GM21723 (cell line): Measurements from ENCODE around the gene MSI2.
"Not testable (repeated sequence)": the region's sequence is repeated elsewhere in the genome, so short reads cannot be mapped to it uniquely, and the experiment has no call there.

Experiments used
- ATAC-seq: cut with Tn5 transposase; IDR thresholded peaks from one replicate; pipeline ENCODE4 v1.9.1; 2021; ENCODE audit warnings: mild to moderate bottlenecking, moderate library complexity; ENCODE audit not compliant: unreplicated experiment

Gene MSI2

DNA sequence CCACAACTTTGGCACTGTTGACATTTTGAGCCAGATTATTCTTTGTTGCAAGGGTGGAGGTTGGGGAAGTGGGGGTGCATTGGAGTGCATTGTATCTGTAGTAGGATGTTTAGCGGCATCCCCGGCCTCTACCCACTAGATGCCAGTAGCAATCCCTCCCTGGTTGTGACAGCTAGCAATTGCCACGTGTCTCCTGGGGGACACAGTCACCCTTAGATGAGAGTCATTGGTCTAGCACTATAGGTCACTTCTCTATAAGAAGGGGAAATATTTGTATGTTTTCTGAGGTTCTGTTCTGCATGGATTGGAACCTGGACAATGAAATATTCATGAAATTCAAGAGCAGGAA, 32.4 kb downstream of the MSI2 start:
- no peak for ATAC-seq

DNA sequence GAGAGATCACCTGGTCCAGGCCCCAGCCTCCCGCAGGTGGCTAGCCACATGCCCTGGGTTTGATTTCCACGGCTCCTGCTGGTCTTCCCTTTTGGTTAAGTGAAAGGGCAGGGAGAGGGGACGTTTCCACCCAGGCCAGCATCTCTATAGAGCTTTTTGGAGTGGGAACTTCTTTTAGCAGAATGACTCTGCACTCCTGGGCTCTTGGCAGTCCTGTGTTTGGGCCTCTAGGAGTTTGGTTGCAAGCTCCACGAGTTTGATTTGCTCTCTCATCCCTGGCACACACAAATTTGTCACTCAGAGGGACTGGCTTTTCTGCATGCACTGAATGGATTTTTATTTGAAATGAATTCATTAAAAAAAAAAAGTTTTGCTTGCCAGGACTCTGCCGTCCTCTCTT, 32.8 kb downstream of the MSI2 start:
- ATAC-seq: no peak

DNA sequence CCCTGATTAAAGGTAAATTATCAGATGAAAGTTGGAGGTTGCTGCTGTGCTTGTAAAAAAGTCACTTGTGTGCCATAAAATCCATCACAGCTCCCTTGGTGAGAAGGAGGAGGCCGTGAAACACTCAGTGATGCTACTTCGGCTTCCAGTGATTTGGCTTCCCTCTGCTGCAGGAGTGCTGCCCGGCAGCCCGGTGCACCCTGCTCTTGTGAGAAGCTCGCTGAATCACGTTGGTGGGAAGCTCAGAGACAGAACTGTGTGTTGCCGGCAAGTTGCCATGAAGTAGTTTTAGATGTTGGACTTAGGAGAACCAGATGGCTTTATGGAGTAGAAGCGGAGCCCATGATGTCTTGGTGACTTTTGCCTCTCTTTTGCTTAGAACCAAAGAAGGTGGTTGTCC, 33.3 kb downstream of the MSI2 start:
- ATAC-seq: no peak

DNA sequence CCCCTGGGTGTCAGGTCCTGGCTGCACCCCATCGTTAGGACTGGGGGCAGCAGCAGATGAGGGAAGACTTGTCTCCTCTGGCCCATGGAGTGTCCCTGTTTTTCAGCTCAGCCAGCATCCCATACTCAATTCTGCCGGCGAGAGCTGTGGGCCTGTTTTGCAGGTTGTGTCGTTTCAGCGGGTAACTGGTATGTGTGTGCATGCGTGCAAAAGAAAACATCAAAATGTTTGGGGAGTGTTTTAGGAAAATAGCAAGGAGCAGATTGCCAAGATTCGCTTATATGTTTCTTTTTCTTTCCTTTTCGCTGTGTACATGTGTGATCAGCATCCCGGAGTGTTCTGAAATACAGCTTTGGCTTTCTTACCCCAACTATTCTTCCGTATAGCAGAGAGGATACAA, 34.7 kb downstream of the MSI2 start:
- no peak for ATAC-seq

GRCh38 chr17:57292091-57292490, 35.8 kb downstream of the MSI2 start:
- no peak for ATAC-seq

DNA sequence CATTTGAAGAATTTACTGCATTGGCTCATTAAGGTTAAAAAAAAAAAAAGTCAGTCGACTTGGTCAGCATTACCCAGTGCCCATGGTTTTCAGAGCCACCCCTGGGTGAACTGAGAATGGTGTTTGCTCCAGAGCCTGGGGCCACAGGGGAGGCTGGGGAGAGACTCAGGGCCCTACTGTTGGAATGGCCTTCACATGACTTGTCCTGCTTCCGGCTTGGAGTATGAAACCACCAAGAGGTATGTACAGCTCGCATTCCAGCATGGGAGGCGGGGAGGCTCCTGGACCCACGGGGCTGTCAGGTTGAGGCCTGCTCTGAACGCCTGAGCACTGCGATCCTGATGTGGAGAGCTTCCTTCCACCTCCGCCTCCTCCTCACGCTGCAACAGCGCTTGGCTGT, 36.8 kb downstream of the MSI2 start:
- ATAC-seq: no peak

DNA sequence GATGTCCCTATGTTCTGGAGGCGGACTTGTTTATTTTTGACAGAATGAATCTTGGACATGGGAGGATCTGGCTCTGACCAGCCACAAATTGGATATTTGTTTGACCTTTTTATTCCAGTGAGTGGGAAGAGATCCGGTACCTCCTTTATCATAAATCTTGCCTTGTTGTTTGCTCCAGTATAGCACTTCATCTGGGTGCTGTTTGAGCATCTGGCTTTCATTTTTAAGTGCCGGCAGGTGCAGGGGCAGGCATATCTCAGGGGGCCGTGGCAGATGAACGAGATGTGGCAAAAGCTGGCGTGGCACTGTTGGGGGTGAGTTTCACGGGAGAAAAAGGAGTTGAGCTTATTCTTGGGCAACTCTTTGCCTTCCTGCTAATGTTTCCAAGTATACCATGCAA, 37.8 kb downstream of the MSI2 start:
- ATAC-seq: no peak

DNA sequence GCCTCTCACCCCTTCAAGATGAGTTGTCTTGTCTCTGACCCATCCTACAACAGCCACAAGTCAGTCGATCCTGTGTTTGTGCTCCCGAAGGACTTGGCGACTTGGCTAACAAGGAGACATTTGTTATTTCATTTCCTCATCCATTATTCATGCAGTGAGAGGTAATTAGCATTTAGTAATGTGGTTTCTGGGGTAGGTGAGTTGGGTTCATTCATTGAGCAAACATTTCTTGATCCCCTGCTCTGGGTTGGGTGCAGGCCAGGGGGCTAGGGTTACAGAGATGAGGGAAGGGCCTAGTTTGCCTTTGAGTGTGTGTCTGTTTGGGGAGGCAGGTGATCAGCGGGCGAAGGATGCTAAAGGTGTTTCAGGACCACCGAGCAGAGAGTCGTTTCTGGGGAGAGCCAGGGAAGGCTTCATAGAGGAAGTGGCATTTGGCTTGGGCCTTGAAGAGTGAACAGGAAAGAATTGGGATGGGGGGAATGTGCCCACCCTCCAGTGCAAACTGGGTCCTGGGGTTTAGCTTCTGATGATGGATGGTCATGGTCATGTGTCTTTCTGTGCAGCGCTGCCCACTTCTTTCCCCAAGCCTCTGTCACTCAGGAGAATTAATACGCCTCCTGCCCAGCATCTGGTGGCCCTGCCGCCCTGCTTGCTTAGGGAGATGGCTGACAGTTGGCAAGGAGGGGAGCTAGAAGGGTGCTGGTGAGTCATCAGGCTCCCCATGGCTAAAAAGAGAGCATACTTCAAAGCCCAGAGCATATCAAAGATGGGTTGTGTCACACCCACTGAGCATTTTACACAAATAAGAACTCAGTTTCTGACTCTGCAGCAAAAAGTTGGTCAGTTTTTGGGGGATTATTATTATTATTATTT, 38.5 kb downstream of the MSI2 start:
- no peak for ATAC-seq

- ATAC-seq: no peak
Observed at GRCh38 chr17:57295526-57296023, 39.3 kb downstream of the MSI2 start.

- ATAC-seq: no peak
Observed at GRCh38 chr17:57296231-57296630, 39.9 kb downstream of the MSI2 start.

- no peak for ATAC-seq
Observed at GRCh38 chr17:57299176-57299575, 42.9 kb downstream of the MSI2 start.

- not testable (repeated sequence) for ATAC-seq
Observed at GRCh38 chr17:57300592-57300991, 44.3 kb downstream of the MSI2 start.

- ATAC-seq: no peak
Observed at GRCh38 chr17:57302690-57303465, 46.6 kb downstream of the MSI2 start.

DNA sequence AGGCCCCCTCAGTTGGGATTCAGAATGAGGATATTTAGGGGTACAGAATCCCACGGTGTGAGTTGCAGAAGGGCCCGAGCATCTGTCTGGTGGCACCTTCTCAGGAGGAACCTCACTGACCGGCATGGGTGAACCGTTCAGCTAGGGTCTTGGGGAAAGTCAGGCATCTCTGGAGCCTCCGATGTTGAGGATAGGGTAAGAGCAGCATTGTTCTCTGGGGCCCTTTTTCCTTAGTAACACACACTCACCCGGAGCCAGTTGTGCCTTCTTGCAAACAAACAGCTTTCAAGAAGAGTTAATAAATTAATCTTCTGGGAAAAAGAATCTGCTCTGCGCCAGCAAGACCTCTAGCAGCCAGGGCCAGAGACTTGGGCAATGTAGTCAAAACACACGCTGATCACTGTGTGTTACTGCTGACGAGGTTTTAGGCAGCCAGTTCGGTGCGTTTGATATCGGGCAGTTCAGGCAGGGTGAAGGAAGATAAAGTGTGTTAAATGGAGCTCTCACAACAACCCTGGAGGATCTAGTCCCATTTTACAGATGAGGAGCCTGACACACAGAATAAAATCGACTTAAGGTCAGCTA, 48.9 kb downstream of the MSI2 start:
- no peak for ATAC-seq

GRCh38 chr17:57305908-57306504, 49.7 kb downstream of the MSI2 start:
- ATAC-seq: no peak

GRCh38 chr17:57308543-57309186, 52.3 kb downstream of the MSI2 start:
- no peak for ATAC-seq

DNA sequence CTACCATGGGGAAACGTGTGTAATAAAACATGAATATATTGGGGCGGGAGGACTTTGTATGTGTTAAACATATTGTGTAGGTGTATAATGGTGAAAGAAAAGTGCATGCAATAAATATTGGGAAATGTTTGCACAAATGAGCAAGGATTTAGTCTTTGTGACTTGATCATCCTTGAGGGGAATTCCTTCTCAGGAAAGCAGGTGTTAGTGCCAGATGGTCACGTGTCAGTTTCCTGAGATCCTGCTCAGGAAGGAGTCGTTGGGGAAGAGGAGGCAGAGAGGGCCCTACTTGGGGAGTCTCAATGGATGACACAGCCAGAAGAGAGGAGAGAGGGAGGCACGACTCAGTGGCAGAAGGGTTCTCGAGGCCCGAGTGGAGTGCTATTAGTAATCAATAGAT, 53.2 kb downstream of the MSI2 start:
- ATAC-seq: no peak

GRCh38 chr17:57311281-57312216, 55.2 kb downstream of the MSI2 start:
- no peak for ATAC-seq

DNA sequence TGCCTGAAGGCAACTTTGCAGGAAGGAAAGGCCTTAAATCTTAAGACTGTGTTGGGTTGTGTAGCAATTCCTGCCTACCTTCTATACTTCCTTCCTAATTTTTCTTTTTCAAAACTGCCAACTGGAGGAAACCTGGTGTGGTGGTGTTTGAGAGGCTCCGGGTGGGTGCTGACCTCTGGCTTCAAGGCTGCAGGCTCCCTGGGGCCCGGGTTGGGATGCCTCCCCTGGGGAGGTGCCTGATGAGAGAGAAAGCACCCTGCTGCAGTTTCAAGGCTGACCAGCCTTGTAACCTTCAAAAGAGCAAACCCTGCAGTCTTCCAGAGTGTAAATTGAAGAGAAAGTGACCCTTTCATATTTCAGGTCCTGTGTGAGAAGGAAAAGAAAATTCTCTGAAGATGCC, 55.9 kb downstream of the MSI2 start:
- ATAC-seq: no peak
